PC-3 (cell line): ENCODE results near the gene ETFB.

ENCODE experiments used
- EZH2 ChIP-seq: fragments of 300-600 bp; sonication (generic); IDR thresholded peaks from one replicate; pipeline ENCODE4 v1.6.1; 2017; ENCODE audit warnings: antibody characterized with exemption, mild to moderate bottlenecking, low read length; ENCODE audit not compliant: unreplicated experiment
- EZH2phosphoT487 ChIP-seq: fragments of 300-600 bp; sonication (generic); IDR thresholded peaks from 2 replicates; pipeline ENCODE4 v1.6.1; 2018; ENCODE audit warnings: mild to moderate bottlenecking, antibody characterized with exemption, low read length, borderline replicate concordance
- TF ChIP-seq, protein P1 (sequence below): fragments of 300-600 bp; sonication (generic); conservative IDR thresholded peaks from 2 replicates; pipeline ENCODE4 v1.5.1; 2017; ENCODE audit warnings: antibody characterized with exemption, low read depth, mild to moderate bottlenecking, low read length

DNA sequence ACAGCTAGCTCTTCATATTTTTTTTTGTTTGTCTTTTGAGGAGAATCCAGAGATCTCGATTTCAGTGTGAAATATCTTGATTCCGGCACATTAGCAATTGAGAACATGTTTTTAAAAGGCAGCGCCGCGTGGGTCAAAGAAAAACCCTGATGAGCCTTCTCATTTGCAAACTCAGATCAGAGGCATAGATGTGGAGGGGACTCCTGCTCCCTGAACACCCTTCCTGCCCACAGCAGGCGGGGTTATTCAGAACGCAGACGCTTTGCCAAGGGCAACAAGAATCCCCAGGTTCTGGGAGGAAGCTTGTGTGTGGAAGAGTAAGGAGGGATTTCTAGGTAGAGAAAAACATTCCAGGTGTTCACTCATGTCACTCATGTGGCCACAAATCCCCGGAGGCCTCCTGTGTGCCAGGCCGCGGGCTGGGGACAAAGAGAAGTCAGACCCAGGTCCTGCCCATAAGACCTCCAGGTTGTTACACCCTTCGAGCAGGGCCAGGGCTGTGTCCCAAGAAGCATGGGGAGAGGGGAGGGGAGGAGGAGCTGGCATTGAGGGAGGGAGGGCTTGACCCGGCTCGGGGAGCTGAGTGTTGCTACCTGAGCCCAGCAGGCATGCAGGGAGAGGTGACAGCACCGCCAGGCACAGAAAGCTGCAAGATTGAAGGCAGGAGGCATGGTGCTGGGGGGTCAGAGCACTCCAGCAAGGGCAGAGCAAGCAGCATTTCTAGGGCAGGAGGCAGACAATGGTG, 70.6 kb downstream of the ETFB start:
- TF ChIP-seq, protein P1, sequence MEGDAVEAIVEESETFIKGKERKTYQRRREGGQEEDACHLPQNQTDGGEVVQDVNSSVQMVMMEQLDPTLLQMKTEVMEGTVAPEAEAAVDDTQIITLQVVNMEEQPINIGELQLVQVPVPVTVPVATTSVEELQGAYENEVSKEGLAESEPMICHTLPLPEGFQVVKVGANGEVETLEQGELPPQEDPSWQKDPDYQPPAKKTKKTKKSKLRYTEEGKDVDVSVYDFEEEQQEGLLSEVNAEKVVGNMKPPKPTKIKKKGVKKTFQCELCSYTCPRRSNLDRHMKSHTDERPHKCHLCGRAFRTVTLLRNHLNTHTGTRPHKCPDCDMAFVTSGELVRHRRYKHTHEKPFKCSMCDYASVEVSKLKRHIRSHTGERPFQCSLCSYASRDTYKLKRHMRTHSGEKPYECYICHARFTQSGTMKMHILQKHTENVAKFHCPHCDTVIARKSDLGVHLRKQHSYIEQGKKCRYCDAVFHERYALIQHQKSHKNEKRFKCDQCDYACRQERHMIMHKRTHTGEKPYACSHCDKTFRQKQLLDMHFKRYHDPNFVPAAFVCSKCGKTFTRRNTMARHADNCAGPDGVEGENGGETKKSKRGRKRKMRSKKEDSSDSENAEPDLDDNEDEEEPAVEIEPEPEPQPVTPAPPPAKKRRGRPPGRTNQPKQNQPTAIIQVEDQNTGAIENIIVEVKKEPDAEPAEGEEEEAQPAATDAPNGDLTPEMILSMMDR = no peak
- no peak for TF ChIP-seq EZH2phosphoT487
- no peak for TF ChIP-seq EZH2
